HepG2 (cell line): ENCODE data around the gene ATRNL1. TPM values are rescaled to one million over a fixed set of nuclear protein-coding genes. Genes with fewer than 3 reads are reported as not detected.

ENCODE experiments used
- ATAC-seq: fragments of 200-7000 bp; cut with Tn5 transposase; 3 replicates; pipeline ENCODE4 v1.9.1; 2020; ENCODE audit warnings: mild to moderate bottlenecking, moderate library complexity
- BruUV-seq: library from RNA; stranded (reverse); fragments of 400-500 nt; replicated peaks from 2 replicates; lab custom pipeline; 2021; lab: Mats Ljungman, UMichigan
- CTCF ChIA-PET: fragments of 300-600 bp; formaldehyde crosslinking; extraction: SDS; loops from one replicate; lab custom pipeline; 2021; ENCODE audit warnings: low total read pairs, inconsistent platforms, low intra/inter-chr PET ratio; lab: Yijun Ruan, JAX
- POLR2A ChIA-PET: fragments of 350-600 bp; sonication (Branson Sonifier 250); formaldehyde crosslinking; loops from one replicate; lab custom pipeline; 2020; ENCODE audit warnings: antibody characterized with exemption, inconsistent platforms; lab: Yijun Ruan, JAX
- DNase-seq: peaks from one replicate; pipeline ENCODE4 v3.0.0-alpha.2; 2015; ENCODE audit warnings: low spot score
- FAIRE-seq: peaks from 3 replicates; lab custom pipeline; 2011; peaks lifted over from hg19 to GRCh38; lab: Jason Lieb, UNC
- H2AFZ ChIP-seq: one replicate; pipeline ENCODE4 v1.6.1; 2011; ENCODE audit warnings: low read length, inconsistent platforms
- H3K27ac ChIP-seq: fragments of 300-600 bp; 3 replicates; pipeline ENCODE4 v1.8.0; 2011; ENCODE audit warnings: mixed run types, mild to moderate bottlenecking, mixed read lengths, low read length, inconsistent platforms; ENCODE audit not compliant: insufficient read depth; ENCODE audit errors: extremely low read length
- H3K27me3 ChIP-seq, 2 experiments: fragments of 200-600 bp in 1 of 2; 2 replicates in 1 of 2; 3 replicates in 1 of 2; pipeline versions ENCODE4 v1.6.0 to v1.8.0; 2011; ENCODE audit warnings: low read length in 2 of 2, mild to moderate bottlenecking in 2 of 2, moderate library complexity in 2 of 2, inconsistent platforms in 1 of 2; ENCODE audit not compliant: insufficient read depth in 2 of 2, control insufficient read depth in 1 of 2
- H3K36me3 ChIP-seq, 2 experiments: fragments of 200-600 bp in 1 of 2; replicated peaks in 1 of 2; 2 replicates in 1 of 2; 3 replicates in 1 of 2; pipeline versions ENCODE4 v1.5.1 to v1.8.0; 2011; ENCODE audit warnings: low read length in 2 of 2, inconsistent platforms in 1 of 2; ENCODE audit not compliant: insufficient read depth in 2 of 2, control insufficient read depth in 1 of 2
- H3K4me1 ChIP-seq: 2 replicates; pipeline ENCODE4 v1.5.1; 2012; ENCODE audit warnings: low read length, inconsistent platforms; ENCODE audit not compliant: insufficient read depth
- H3K4me2 ChIP-seq: 2 replicates; pipeline ENCODE4 v1.6.0; 2011; ENCODE audit warnings: low read depth, low read length, inconsistent platforms
- H3K4me3 ChIP-seq, 3 experiments: fragments of 200-600 bp in 1 of 3; sonication (generic), shearing (Covaris generic) in 1 of 3; replicated peaks in 1 of 3; 2 replicates each; pipeline ENCODE4 v1.5.1; 2011 to 2016; ENCODE audit warnings: low read length in 3 of 3, inconsistent platforms in 2 of 3, low read depth in 2 of 3, mild to moderate bottlenecking in 2 of 3, control low read depth in 1 of 3, mixed read lengths in 1 of 3; ENCODE audit not compliant: insufficient read depth in 1 of 3
- H3K79me2 ChIP-seq: one replicate; pipeline ENCODE4 v1.6.1; 2011; ENCODE audit warnings: low read length, inconsistent platforms; ENCODE audit not compliant: insufficient read depth
- H3K9ac ChIP-seq: 2 replicates; pipeline ENCODE4 v1.6.0; 2011; ENCODE audit warnings: mild to moderate bottlenecking, low read depth, low read length, inconsistent platforms; ENCODE audit not compliant: insufficient read depth
- H3K9me3 ChIP-seq: 2 replicates; pipeline ENCODE4 v1.5.1; 2012; ENCODE audit warnings: mild to moderate bottlenecking, low read length
- H4K20me1 ChIP-seq: 2 replicates; pipeline ENCODE4 v1.6.0; 2011; ENCODE audit warnings: inconsistent platforms, mild to moderate bottlenecking, low read length, moderate library complexity; ENCODE audit not compliant: insufficient read depth
- ATF7 ChIP-seq, 2 experiments: fragments of 450-650 bp in 1 of 2; sonication (generic) in 1 of 2; formaldehyde crosslinking in 1 of 2; IDR thresholded peaks; 2 replicates each; pipeline versions ENCODE4 v1.4.0 to v1.6.1; 2016 to 2020; ENCODE audit warnings: antibody characterized with exemption in 1 of 2, mild to moderate bottlenecking in 1 of 2, missing genetic modification reagents in 1 of 2
- HIVEP1 ChIP-seq: sonication (generic); formaldehyde crosslinking; IDR thresholded peaks from 2 replicates; pipeline ENCODE4 v1.4.0; 2020; ENCODE audit warnings: mild to moderate bottlenecking, missing genetic modification reagents
- WGBS: methylation state at CpG from one replicate; pipeline ENCODE4 v1.1.6; 2017; ENCODE audit warnings: low lambda C conversion rate; 5-methylcytosine and 5-hydroxymethylcytosine counted together
- in situ Hi-C: cut with HindIII; loops from 2 replicates; pipeline ENCODE4 v1.10.0; 2017; ENCODE audit warnings: low pct_unique_long_range_greater_than_20kb; ENCODE audit not compliant: extremely low pct_ligation_motif_present
- intact Hi-C: fragments of 100-400 bp; cut with micrococcal nuclease; formaldehyde crosslinking; loops from one replicate; pipeline ENCODE4 v1.10.0; 2022; ENCODE audit not compliant: unreplicated experiment
- polyA plus RNA-seq, 8 experiments: library from polyadenylated mRNA; depleted of rRNA in 3 of 8; stranded (reverse) in 7 of 8; unstranded in 1 of 8; fragments of >200 nt; fragmentation: Illumina TruSeq in 4 of 8; extraction: Trizol in 4 of 8; gene quantifications; 2 replicates each; pipeline versions ENCODE4 v1.2.1 to v1.2.3, GENCODE V29; 2011 to 2016; ENCODE audit warnings: low read depth in 4 of 8, missing spikeins in 1 of 8, mixed read lengths in 1 of 8; ENCODE audit not compliant: insufficient read depth in 1 of 8
- total RNA-seq, 5 experiments: library from RNA; depleted of rRNA; stranded (reverse); fragments of >200 nt; fragmentation: Illumina TruSeq; extraction: Trizol; gene quantifications; 2 replicates each; pipeline ENCODE4 v1.2.3, GENCODE V29; 2016; ENCODE audit warnings: low read depth in 1 of 5
- TF ChIP-seq, protein P1 (sequence below): sonication (generic); formaldehyde crosslinking; IDR thresholded peaks from 2 replicates; pipeline ENCODE4 v1.4.0; 2020; ENCODE audit warnings: missing genetic modification reagents

Gene ATRNL1
- total and polyA plus RNA-seq, 2 of the 13 experiments (the other 11 are each of a cell fraction or from before 2014, with no cell fraction given), result 0.04 TPM; not detected in 1

DNA sequence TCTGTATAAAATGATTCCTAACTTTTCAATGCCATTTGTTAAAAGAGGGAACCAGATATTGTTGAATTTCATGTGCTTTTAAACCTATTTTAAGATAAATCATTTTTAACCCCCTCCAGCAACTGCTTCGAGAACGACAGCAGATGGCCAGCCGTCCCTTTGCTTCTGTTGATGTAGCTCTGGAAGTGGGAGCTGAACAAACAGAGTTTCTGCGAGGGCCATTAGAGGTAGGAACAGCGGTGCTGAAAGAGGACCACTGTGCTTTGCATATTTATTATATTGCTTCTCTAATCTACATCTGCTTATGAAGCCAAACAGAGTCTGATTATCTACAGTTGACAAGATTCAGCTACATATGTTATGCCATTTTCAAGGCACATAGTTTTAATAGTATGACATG lies 634.0 kb downstream of the ATRNL1 start:
- Histone ChIP-seq H3K36me3 (no peaks in the 10 kb centered on the region), H3K9me3 (no peaks in the 10 kb centered on the region), H3K27me3 (no peaks in the 10 kb centered on the region), H4K20me1 (no peaks in the 10 kb centered on the region), H3K79me2 (no peaks in the 10 kb centered on the region), H3K4me1 (no peaks in the 10 kb centered on the region), H3K4me3 (no peak overlapping the region), H2AFZ (no peak overlapping the region), H3K4me2 (no peak overlapping the region), H3K27ac (no peak overlapping the region)
- CTCF ChIA-PET, result no interaction called here
- no peak for ATAC-seq
- BruUV-seq, result no TSS peak
- POLR2A ChIA-PET, result no interaction called here
- WGBS, result 31% methylated on average over 5 of the region's 5 CpGs
- no peak for DNase-seq
- no peak for FAIRE-seq
- no peak for TF ChIP-seq HIVEP1
- TF ChIP-seq, all 625 proteins: peak for 0
- intact Hi-C loops, result no loop called here
- in situ Hi-C loops, result no loop called here
- no peak overlapping the region for H3K9ac ChIP-seq

DNA sequence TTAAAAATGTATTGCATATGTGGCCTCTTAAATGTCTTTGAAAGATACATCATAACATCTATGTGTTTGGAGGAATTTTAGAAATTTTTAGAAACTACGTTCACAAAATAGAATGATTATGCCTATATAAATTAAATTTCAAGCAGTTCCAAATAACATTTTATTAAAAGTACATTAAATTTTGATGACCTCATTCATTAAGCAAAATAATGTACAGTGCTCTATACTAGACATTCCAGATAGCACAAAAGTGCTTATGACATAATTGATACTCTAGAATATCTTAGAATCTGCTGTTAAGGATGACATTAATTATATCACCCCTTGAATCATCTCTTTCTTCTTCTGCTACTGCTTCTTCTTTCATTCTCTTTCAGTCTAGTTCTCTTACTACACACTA lies 650.9 kb downstream of the ATRNL1 start:
- no peak overlapping the region for H3K27ac ChIP-seq
- H3K79me2 ChIP-seq, result no peaks in the 10 kb centered on the region
- DNase-seq, result no peak
- no peaks in the 10 kb centered on the region for H4K20me1 ChIP-seq
- POLR2A ChIA-PET, result no interaction called here
- H3K9me3 ChIP-seq, result no peaks in the 10 kb centered on the region
- H3K27me3 ChIP-seq, result no peaks in the 10 kb centered on the region; a peak in 1 of 5 replicates
- intact Hi-C loops, result no loop called here
- H3K4me3 ChIP-seq, result no peak overlapping the region
- H2AFZ ChIP-seq, result no peak overlapping the region
- CTCF ChIA-PET, result no interaction called here
- H3K9ac ChIP-seq, result no peak overlapping the region
- no peak for ATAC-seq
- BruUV-seq, result no TSS peak
- H3K4me1 ChIP-seq, result no peaks in the 10 kb centered on the region
- no peak overlapping the region for H3K4me2 ChIP-seq
- TF ChIP-seq, protein P1, sequence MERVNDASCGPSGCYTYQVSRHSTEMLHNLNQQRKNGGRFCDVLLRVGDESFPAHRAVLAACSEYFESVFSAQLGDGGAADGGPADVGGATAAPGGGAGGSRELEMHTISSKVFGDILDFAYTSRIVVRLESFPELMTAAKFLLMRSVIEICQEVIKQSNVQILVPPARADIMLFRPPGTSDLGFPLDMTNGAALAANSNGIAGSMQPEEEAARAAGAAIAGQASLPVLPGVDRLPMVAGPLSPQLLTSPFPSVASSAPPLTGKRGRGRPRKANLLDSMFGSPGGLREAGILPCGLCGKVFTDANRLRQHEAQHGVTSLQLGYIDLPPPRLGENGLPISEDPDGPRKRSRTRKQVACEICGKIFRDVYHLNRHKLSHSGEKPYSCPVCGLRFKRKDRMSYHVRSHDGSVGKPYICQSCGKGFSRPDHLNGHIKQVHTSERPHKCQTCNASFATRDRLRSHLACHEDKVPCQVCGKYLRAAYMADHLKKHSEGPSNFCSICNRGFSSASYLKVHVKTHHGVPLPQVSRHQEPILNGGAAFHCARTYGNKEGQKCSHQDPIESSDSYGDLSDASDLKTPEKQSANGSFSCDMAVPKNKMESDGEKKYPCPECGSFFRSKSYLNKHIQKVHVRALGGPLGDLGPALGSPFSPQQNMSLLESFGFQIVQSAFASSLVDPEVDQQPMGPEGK (CRISPR knock-in tag), result no peak
- peak; percentile 78 for TF ChIP-seq ATF7 (IDR thresholded peaks at IDR 0.05)
- TF ChIP-seq ATF7 (CRISPR knock-in tag; IDR thresholded peaks at IDR 0.05), result no peak
- H3K36me3 ChIP-seq, result no peaks in the 10 kb centered on the region
- 2% methylated on average over 1 of the region's 1 CpG for WGBS
- in situ Hi-C loops, result no loop called here
- no peak for FAIRE-seq
